Glutamatergic neuron (in vitro differentiated cells): ENCODE data around the gene RHBDL1. TPM values are rescaled to one million over a fixed set of nuclear protein-coding genes. Genes with fewer than 3 reads are reported as not detected.

Experiments used
- DNase-seq: peaks from one replicate; pipeline ENCODE4 v3.0.0; 2022
- H3K27ac Mint-ChIP-seq: one replicate; pipeline ENCODE4 v1.8.0; 2020; ENCODE audit warnings: mild to moderate bottlenecking, mixed read lengths, inconsistent platforms; ENCODE audit not compliant: unreplicated experiment
- H3K27me3 Mint-ChIP-seq: one replicate; pipeline ENCODE4 v1.8.0; 2020; ENCODE audit warnings: mild to moderate bottlenecking, moderate library complexity, mixed read lengths, inconsistent platforms; ENCODE audit not compliant: unreplicated experiment
- H3K36me3 Mint-ChIP-seq: one replicate; pipeline ENCODE4 v1.8.0; 2020; ENCODE audit warnings: mild to moderate bottlenecking, mixed read lengths, inconsistent platforms; ENCODE audit not compliant: unreplicated experiment
- H3K4me1 Mint-ChIP-seq: one replicate; pipeline ENCODE4 v1.8.0; 2020; ENCODE audit warnings: mild to moderate bottlenecking, low read depth, mixed read lengths, inconsistent platforms; ENCODE audit not compliant: unreplicated experiment
- H3K4me3 Mint-ChIP-seq: one replicate; pipeline ENCODE4 v1.8.0; 2020; ENCODE audit warnings: mild to moderate bottlenecking, mixed read lengths, inconsistent platforms; ENCODE audit not compliant: unreplicated experiment
- H3K9me3 Mint-ChIP-seq: one replicate; pipeline ENCODE4 v1.8.0; 2020; ENCODE audit warnings: mild to moderate bottlenecking, moderate library complexity, mixed read lengths, inconsistent platforms; ENCODE audit not compliant: unreplicated experiment
- total RNA-seq: library from RNA; stranded (reverse); fragmentation: NEBNext Ultra II Directional; extraction: Animal tissue kit (Norgen Biotek cat#: 25700); gene quantifications from one replicate; pipeline ENCODE4 v1.2.1, GENCODE V29; 2021; ENCODE audit not compliant: unreplicated experiment
- TF ChIP-seq, protein P1 (sequence below): fragments of 200-600 bp; sonication (generic); IDR thresholded peaks from one replicate; pipeline ENCODE4 v1.5.0; 2021; ENCODE audit not compliant: partially characterized antibody, unreplicated experiment

RHBDL1 gene
- total RNA-seq, 1 donor from 2014 or later, result 8.2 TPM

DNA sequence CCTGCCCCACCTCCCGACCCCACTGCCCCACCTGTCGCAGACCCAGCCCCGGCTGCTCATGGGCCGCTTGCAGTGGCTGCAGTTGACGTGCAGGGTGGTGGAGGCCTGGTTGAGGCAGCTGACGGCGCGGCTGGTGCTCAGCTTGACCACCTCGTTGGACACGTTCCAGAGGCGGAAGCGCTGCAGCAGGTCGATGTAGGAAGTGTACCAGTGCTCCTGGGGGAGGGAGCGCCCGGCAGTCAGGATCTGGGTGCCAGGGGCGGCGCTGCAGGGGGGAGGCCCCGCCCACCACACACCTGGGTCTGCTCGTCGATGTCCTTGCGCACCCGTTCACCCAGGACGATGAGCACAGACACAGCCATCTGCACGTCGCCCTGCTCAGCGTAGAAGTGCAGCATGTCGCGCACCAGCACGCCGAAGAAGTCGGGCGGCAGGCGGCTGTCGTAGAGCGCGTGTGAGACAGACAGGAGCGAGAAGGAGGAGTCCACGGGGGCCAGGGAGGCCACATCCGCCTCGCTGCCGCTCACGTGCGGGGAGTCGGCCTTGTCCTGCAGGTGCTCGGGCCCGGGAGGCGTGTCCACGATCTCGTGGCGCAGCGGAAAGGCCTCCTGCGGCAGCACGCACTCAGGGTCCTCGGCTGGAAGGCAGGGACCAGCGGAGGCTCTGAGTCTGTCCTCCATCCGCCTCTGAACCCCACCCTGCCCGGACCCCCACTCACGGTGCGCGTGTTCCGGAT, 9.7 kb downstream of the RHBDL1 start:
- Mint-ChIP-seq H3K27ac (no peak overlapping the region), H3K9me3 (peaks cover 5% of the 10 kb centered on the region), H3K27me3 (peaks cover 13% of the 10 kb centered on the region), H3K4me1 (peaks cover 11% of the 10 kb centered on the region), H3K36me3 (no peaks in the 10 kb centered on the region), H3K4me3 (no peak overlapping the region)
- no peak for DNase-seq
- TF ChIP-seq, protein P1, sequence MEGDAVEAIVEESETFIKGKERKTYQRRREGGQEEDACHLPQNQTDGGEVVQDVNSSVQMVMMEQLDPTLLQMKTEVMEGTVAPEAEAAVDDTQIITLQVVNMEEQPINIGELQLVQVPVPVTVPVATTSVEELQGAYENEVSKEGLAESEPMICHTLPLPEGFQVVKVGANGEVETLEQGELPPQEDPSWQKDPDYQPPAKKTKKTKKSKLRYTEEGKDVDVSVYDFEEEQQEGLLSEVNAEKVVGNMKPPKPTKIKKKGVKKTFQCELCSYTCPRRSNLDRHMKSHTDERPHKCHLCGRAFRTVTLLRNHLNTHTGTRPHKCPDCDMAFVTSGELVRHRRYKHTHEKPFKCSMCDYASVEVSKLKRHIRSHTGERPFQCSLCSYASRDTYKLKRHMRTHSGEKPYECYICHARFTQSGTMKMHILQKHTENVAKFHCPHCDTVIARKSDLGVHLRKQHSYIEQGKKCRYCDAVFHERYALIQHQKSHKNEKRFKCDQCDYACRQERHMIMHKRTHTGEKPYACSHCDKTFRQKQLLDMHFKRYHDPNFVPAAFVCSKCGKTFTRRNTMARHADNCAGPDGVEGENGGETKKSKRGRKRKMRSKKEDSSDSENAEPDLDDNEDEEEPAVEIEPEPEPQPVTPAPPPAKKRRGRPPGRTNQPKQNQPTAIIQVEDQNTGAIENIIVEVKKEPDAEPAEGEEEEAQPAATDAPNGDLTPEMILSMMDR, result no peak

DNA sequence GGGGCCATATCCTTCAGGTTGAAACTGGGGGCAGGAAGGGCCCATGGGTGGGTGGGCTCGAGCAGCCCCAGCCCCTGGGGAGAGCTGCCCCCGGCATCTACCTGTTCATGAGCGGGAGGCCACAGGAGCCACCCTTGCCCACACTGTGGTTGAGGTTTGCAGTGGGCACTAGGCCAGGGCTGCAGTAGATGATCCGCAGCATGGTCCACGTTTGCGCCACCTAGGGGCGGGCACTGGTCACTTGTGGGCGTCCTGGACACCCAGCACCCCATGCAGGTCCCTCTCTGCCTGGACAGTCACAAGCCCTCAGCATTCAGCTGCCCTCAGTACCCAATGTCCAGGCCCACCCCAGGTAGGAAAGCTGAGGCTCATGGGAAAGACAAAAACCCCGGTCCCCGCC, 10.5 kb downstream of the RHBDL1 start:
- H3K27ac Mint-ChIP-seq, result no peak overlapping the region
- no peak overlapping the region for H3K4me3 Mint-ChIP-seq
- peak; percentile 67 for DNase-seq

DNA sequence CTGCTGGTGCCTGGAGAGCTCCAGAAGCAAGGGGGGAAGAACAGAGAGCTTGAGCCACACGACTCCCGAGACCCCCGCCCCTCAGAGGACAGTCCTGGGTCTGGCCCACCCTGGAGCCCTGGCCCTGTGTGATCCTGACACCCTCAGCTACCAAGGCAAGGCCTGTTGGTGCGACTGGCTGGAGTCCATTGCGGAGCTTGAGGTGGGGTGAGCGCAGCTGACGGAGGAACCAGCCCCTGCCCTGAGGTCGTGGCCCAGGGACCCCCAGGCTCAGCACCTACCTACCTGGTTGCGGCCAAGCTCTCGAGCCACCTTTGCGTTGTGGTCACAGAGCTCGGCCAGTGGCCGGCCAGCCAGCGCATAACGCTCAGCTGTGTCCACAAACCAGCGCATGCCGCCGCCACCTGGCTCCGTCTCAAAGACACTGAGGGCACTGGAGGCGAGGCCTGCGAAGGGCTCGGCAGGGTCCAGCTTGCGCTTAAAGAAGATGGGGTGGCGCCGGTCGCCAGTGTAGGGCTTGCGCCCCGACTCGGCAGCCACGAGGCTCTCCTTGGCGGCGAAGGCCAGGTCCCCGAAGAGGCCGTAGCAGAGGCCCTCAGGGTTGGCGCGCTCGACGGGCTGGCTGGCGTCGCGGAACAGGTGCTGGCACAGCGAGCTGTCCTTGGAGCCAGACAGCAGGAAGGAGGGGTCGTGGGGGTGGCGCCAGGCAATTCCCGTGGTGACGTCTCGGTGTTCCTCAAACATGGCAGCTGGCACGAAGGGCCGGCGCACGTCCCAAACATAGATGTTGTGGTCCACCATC, 11.2 kb downstream of the RHBDL1 start:
- Mint-ChIP-seq H3K27ac (no peak overlapping the region), H3K36me3 (no peaks in the 10 kb centered on the region), H3K4me1 (peaks cover 6% of the 10 kb centered on the region), H3K9me3 (peaks cover 12% of the 10 kb centered on the region), H3K27me3 (peaks cover 18% of the 10 kb centered on the region), H3K4me3 (no peak overlapping the region)
- TF ChIP-seq, protein P1, result no peak
- DNase-seq, result no peak

More for the DNA sequence above, 10.5 kb downstream of the RHBDL1 start:
- peaks cover 9% of the 10 kb centered on the region for H3K9me3 Mint-ChIP-seq
- TF ChIP-seq, protein P1, result peak; percentile 59
- H3K36me3 Mint-ChIP-seq, result no peaks in the 10 kb centered on the region
- peaks cover 16% of the 10 kb centered on the region for H3K27me3 Mint-ChIP-seq
- peaks cover 10% of the 10 kb centered on the region for H3K4me1 Mint-ChIP-seq

DNA sequence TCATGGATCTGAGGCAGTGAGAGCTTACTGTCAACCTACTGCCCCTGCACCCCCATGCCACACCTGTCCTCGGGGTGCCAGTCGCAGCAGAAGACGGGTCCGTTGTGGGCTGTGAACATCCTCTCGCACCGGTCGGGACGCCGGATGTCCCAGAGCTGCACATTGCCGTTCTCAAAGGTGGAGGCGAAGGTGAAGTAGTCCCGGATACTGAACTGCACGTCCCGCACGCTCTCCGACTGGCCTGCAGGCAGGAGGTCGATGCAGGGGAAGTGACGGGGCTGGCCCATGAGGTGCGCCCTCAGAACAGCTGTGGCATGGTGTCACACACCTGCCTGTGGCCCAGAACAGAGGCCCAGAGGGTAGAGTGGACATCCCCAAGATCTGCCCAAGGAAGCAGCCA, 12.0 kb downstream of the RHBDL1 start:
- peaks cover 3% of the 10 kb centered on the region for H3K4me1 Mint-ChIP-seq
- H3K9me3 Mint-ChIP-seq, result peaks cover 12% of the 10 kb centered on the region
- H3K4me3 Mint-ChIP-seq, result no peak overlapping the region
- peaks cover 16% of the 10 kb centered on the region for H3K27me3 Mint-ChIP-seq
- TF ChIP-seq, protein P1, result no peak
- DNase-seq, result no peak
- H3K36me3 Mint-ChIP-seq, result no peaks in the 10 kb centered on the region
- no peak overlapping the region for H3K27ac Mint-ChIP-seq
